Left ventricle myocardium inferior (tissue), 1 donor: Measurements from ENCODE around the gene NRP1. TPM values are rescaled to one million over a fixed set of nuclear protein-coding genes. Genes with fewer than 3 reads are reported as not detected.

Experiments used
- DNase-seq: peaks from one replicate; pipeline ENCODE4 v3.0.0-alpha.2; 2020
- H3K27ac ChIP-seq: fragments of 200-600 bp; replicated peaks from 2 replicates; pipeline ENCODE4 v1.8.0; 2021
- H3K27me3 ChIP-seq: fragments of 200-600 bp; 2 replicates; pipeline ENCODE4 v1.8.0; 2021; ENCODE audit warnings: low read depth
- H3K36me3 ChIP-seq: fragments of 200-600 bp; 2 replicates; pipeline ENCODE4 v1.8.0; 2021
- H3K4me1 ChIP-seq: fragments of 200-600 bp; 2 replicates; pipeline ENCODE4 v1.8.0; 2021
- H3K4me3 ChIP-seq: fragments of 200-600 bp; 2 replicates; pipeline ENCODE4 v1.8.0; 2021; ENCODE audit warnings: mild to moderate bottlenecking, moderate library complexity
- H3K9me3 ChIP-seq: fragments of 200-600 bp; replicated peaks from 2 replicates; pipeline ENCODE4 v1.8.0; 2021
- intact Hi-C: fragments of 100-400 bp; cut with micrococcal nuclease; formaldehyde crosslinking; loops from one replicate; pipeline ENCODE4 v1.11.0; 2022
- total RNA-seq: library from RNA; stranded (reverse); fragmentation: NEBNext Ultra II Directional; extraction: Animal tissue kit (Norgen Biotek cat#: 25700); gene quantifications from one replicate; pipeline ENCODE4 v1.2.1, GENCODE V29; 2021
- TF ChIP-seq, protein P1 (sequence below): fragments of 200-600 bp; IDR thresholded peaks from 2 replicates; pipeline ENCODE4 v1.8.0; 2021; ENCODE audit warnings: antibody characterized with exemption, mild to moderate bottlenecking, borderline replicate concordance
- donor health status: DM: no; HTN: yes; CAD: no; lungs with severe emphysema.

Gene NRP1
- total RNA-seq, 1 donor from 2014 or later = 168 TPM

- peaks cover 99% of the 10 kb centered on the region for H3K4me1 ChIP-seq
- H3K9me3 ChIP-seq = no peaks in the 10 kb centered on the region
- intact Hi-C loops = no loop called here
Measured at GRCh38 chr10:33325929-33326328, 8.5 kb downstream of the NRP1 start.

GRCh38 chr10:33323721-33324120 is 10.7 kb downstream of the NRP1 start:
- Histone ChIP-seq H3K27ac (peak overlapping the region; percentile 43), H3K9me3 (no peaks in the 10 kb centered on the region), H3K4me3 (no peak overlapping the region), H3K36me3 (peaks cover 67% of the 10 kb centered on the region), H3K27me3 (no peaks in the 10 kb centered on the region), H3K4me1 (peaks cover 100% of the 10 kb centered on the region)
- DNase-seq = no peak
- intact Hi-C loops = no loop called here
- TF ChIP-seq, protein P1, sequence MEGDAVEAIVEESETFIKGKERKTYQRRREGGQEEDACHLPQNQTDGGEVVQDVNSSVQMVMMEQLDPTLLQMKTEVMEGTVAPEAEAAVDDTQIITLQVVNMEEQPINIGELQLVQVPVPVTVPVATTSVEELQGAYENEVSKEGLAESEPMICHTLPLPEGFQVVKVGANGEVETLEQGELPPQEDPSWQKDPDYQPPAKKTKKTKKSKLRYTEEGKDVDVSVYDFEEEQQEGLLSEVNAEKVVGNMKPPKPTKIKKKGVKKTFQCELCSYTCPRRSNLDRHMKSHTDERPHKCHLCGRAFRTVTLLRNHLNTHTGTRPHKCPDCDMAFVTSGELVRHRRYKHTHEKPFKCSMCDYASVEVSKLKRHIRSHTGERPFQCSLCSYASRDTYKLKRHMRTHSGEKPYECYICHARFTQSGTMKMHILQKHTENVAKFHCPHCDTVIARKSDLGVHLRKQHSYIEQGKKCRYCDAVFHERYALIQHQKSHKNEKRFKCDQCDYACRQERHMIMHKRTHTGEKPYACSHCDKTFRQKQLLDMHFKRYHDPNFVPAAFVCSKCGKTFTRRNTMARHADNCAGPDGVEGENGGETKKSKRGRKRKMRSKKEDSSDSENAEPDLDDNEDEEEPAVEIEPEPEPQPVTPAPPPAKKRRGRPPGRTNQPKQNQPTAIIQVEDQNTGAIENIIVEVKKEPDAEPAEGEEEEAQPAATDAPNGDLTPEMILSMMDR = no peak

More at GRCh38 chr10:33325929-33326328, 8.5 kb downstream of the NRP1 start:
- TF ChIP-seq, protein P1 = no peak
- H3K36me3 ChIP-seq = peaks cover 75% of the 10 kb centered on the region
- H3K27me3 ChIP-seq = no peaks in the 10 kb centered on the region
- H3K27ac ChIP-seq = peak overlapping the region; percentile 99
- DNase-seq = no peak
- peak overlapping the region; percentile 82 for H3K4me3 ChIP-seq

GRCh38 chr10:33321516-33321915 is 13.0 kb downstream of the NRP1 start:
- Histone ChIP-seq H3K4me3 (peak overlapping the region; percentile 20), H3K36me3 (peaks cover 64% of the 10 kb centered on the region), H3K4me1 (peaks cover 100% of the 10 kb centered on the region), H3K27me3 (no peaks in the 10 kb centered on the region), H3K27ac (peak overlapping the region; percentile 43), H3K9me3 (no peaks in the 10 kb centered on the region)
- intact Hi-C loops = no loop called here
- TF ChIP-seq, protein P1 = no peak
- no peak for DNase-seq

- Histone ChIP-seq H3K4me3 (no peak overlapping the region), H3K27me3 (no peaks in the 10 kb centered on the region), H3K4me1 (peaks cover 100% of the 10 kb centered on the region), H3K36me3 (peaks cover 60% of the 10 kb centered on the region), H3K27ac (peak overlapping the region; percentile 61), H3K9me3 (no peaks in the 10 kb centered on the region)
- TF ChIP-seq, protein P1 = no peak
- intact Hi-C loops = no loop called here
- no peak for DNase-seq
Measured at GRCh38 chr10:33320288-33320687, 14.2 kb downstream of the NRP1 start.

DNA sequence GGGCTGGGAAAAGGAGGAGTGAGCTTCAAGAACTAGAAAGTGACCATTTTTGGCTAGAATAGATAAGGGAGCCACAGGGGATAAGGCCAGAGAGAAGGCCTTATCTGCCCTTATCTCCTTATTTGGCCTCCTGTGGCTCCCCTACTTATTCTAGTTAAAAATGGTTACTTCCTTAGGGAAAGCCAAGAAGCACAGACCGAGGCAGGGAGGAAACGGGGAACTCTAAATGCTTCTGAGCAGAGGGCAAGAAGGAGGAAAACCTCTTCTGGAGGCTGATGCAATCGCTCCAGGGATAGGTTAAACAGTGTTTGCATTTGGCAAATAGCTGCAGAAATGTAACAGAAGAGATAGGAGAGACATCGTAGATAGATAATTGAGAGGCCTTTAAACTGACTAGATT is 18.6 kb downstream of the NRP1 start:
- no peaks in the 10 kb centered on the region for H3K27me3 ChIP-seq
- H3K27ac ChIP-seq = peak overlapping the region; percentile 61
- no peak for DNase-seq
- H3K4me1 ChIP-seq = peaks cover 99% of the 10 kb centered on the region
- H3K36me3 ChIP-seq = peaks cover 52% of the 10 kb centered on the region
- H3K9me3 ChIP-seq = peaks cover 6% of the 10 kb centered on the region
- intact Hi-C loops = no loop called here
- TF ChIP-seq, protein P1 = no peak
- no peak overlapping the region for H3K4me3 ChIP-seq
